ENCODE results near the gene TIGIT. TPM values are rescaled to one million over a fixed set of nuclear protein-coding genes. Genes with fewer than 3 reads are reported as not detected.

TIGIT gene
- total RNA-seq, 5 donors from 2014 or later (not counting 1 experiment from before 2014, with no cell fraction given): 21.2 to 48.1 (median 39.9) TPM

GRCh38 chr3:114290911-114291901 lies 2.6 kb upstream of the TIGIT start:
- CTCF ChIA-PET: interaction anchor here (0.6 to 2.2 kb wide), 42 partner anchors 8 to 1258 kb away, joined by 3 to 21 read pairs (median 4); partner anchors contain the start of genes ATP6V1A (in 1 of the 2), CCDC191 (in 1 of the 2) and QTRT2 (in 1 of the 2)
- H3K27ac ChIP-seq (ENCODE audit: low read length): peak overlapping the region; percentile 95
- H3K36me3 ChIP-seq (ENCODE audit: control insufficient read depth in 2 of 2, extremely low read depth in 1 of 2, insufficient read depth in 1 of 2, low read length in 1 of 2): peaks cover 0 to 3% of the 10 kb centered on the region in 2 donors
- Mint-ChIP-seq H3K9me3 (no peaks in the 10 kb centered on the region), H3K4me3 (peak overlapping the region; percentile 64 to 83 (median 78)), H3K4me1 (peaks cover 20 to 62% (median 52%) of the 10 kb centered on the region in 3 donors), H3K36me3 (no peaks in the 10 kb centered on the region), H3K27ac (peak overlapping the region; percentile 94), H3K27me3 (no peaks in the 10 kb centered on the region)
- WGBS (ENCODE audit: insufficient coverage): 27% methylated on average over 11 of the region's 23 CpGs
- peak overlapping the region in 1 of 2 donors; percentile 37 for H3K4me3 ChIP-seq (ENCODE audit: control insufficient read depth in 1 of 2, extremely low read depth in 1 of 2, low read length in 1 of 2)
- H3K9me3 ChIP-seq: no peaks in the 10 kb centered on the region
- peaks cover 0 to 53% of the 10 kb centered on the region in 2 experiments for H3K4me1 ChIP-seq (ENCODE audit: control insufficient read depth in 1 of 2, extremely low read depth in 1 of 2, insufficient read depth in 2 of 2, low read length in 2 of 2)
- DNase-seq (peak; percentile 73 to 93 (median 89)), ATAC-seq (replicated peaks in 1 of 4) (peak; percentile 76 to 85 (median 81))
- POLR2A ChIA-PET: interaction anchor here (0.6 to 1.1 kb wide), 5 partner anchors 44 to 546 kb away, joined by 3 to 5 read pairs (median 3); no protein-coding TSS in a partner anchor
- H3K27me3 ChIP-seq (replicated peaks in 1 of 2; ENCODE audit: control insufficient read depth in 2 of 2, extremely low read depth in 1 of 2, insufficient read depth in 2 of 2, low read length in 1 of 2): no peaks in the 10 kb centered on the region

- H3K27ac Mint-ChIP-seq: peak overlapping the region; percentile 94
- no peaks in the 10 kb centered on the region for H3K9me3 Mint-ChIP-seq
- H3K4me1 Mint-ChIP-seq: peaks cover 34 to 72% (median 61%) of the 10 kb centered on the region in 3 donors
- H3K27me3 ChIP-seq (replicated peaks in 1 of 2; ENCODE audit: control insufficient read depth in 2 of 2, extremely low read depth in 1 of 2, insufficient read depth in 2 of 2, low read length in 1 of 2): no peaks in the 10 kb centered on the region
- no peaks in the 10 kb centered on the region for H3K9me3 ChIP-seq
- ATAC-seq (replicated peaks in 1 of 4): peak in 1 of 4 experiments; percentile 4
- 59% methylated on average over 5 of the region's 6 CpGs for WGBS (ENCODE audit: insufficient coverage)
- DNase-seq: peak in 7 of 35 experiments; percentile 9 to 51 (median 12)
- H3K4me3 ChIP-seq (ENCODE audit: control insufficient read depth in 1 of 2, extremely low read depth in 1 of 2, low read length in 1 of 2): peak overlapping the region in 1 of 2 donors; percentile 54
- H3K27ac ChIP-seq (ENCODE audit: low read length): peak overlapping the region; percentile 95
- H3K27me3 Mint-ChIP-seq: no peaks in the 10 kb centered on the region
- H3K4me1 ChIP-seq (ENCODE audit: control insufficient read depth in 1 of 2, extremely low read depth in 1 of 2, insufficient read depth in 2 of 2, low read length in 2 of 2): peaks cover 0 to 78% of the 10 kb centered on the region in 2 experiments
- H3K36me3 ChIP-seq (ENCODE audit: control insufficient read depth in 2 of 2, extremely low read depth in 1 of 2, insufficient read depth in 1 of 2, low read length in 1 of 2): peaks cover 0 to 3% of the 10 kb centered on the region in 2 donors
- ChIA-PET POLR2A (interaction anchor here in 1 of 2 donors (0.6 to 1.0 kb wide), 2 partner anchors 29 to 48 kb away, joined by 3 read pairs; no protein-coding TSS in a partner anchor), CTCF (interaction anchor here in 1 of 2 donors (1.1 to 2.6 kb wide), 3 partner anchors 32 to 82 kb away, joined by 3 to 10 read pairs (median 3); no protein-coding TSS in a partner anchor)
- H3K4me3 Mint-ChIP-seq: peak overlapping the region; percentile 61 to 77 (median 76)
- H3K36me3 Mint-ChIP-seq: peaks cover 6% of the 10 kb centered on the region
Measured at GRCh38 chr3:114294940-114295480, 1.2 kb downstream of the TIGIT start.

GRCh38 chr3:114295946-114296345 lies 2.1 kb downstream of the TIGIT start:
- Histone ChIP-seq H3K4me1 (ENCODE audit: control insufficient read depth in 1 of 2, extremely low read depth in 1 of 2, insufficient read depth in 2 of 2, low read length in 2 of 2) (peaks cover 0 to 75% of the 10 kb centered on the region in 2 experiments), H3K27ac (ENCODE audit: low read length) (peak overlapping the region; percentile 95), H3K36me3 (ENCODE audit: control insufficient read depth in 2 of 2, extremely low read depth in 1 of 2, insufficient read depth in 1 of 2, low read length in 1 of 2) (peaks cover 0 to 4% of the 10 kb centered on the region in 2 donors), H3K27me3 (replicated peaks in 1 of 2; ENCODE audit: control insufficient read depth in 2 of 2, extremely low read depth in 1 of 2, insufficient read depth in 2 of 2, low read length in 1 of 2) (no peaks in the 10 kb centered on the region), H3K4me3 (ENCODE audit: control insufficient read depth in 1 of 2, extremely low read depth in 1 of 2, low read length in 1 of 2) (peak overlapping the region in 1 of 2 donors; percentile 54), H3K9me3 (no peaks in the 10 kb centered on the region)
- peaks cover 34 to 70% (median 55%) of the 10 kb centered on the region in 3 donors for H3K4me1 Mint-ChIP-seq
- H3K27ac Mint-ChIP-seq: peak overlapping the region; percentile 94
- no peak for ATAC-seq (replicated peaks in 1 of 4)
- POLR2A ChIA-PET: interaction anchor here in 1 of 2 donors (0.6 kb wide), 1 partner anchor 82 kb away, joined by 12 read pairs; no protein-coding TSS in a partner anchor
- WGBS (ENCODE audit: insufficient coverage): 55% methylated on average over 2 of the region's 2 CpGs
- CTCF ChIA-PET: interaction anchor here (0.6 to 2.6 kb wide), 6 partner anchors 8 to 141 kb away, joined by 3 to 10 read pairs (median 4); no protein-coding TSS in a partner anchor
- peak overlapping the region; percentile 61 to 77 (median 76) for H3K4me3 Mint-ChIP-seq
- H3K27me3 Mint-ChIP-seq: no peaks in the 10 kb centered on the region
- no peak for DNase-seq
- H3K36me3 Mint-ChIP-seq: peaks cover 12% of the 10 kb centered on the region
- no peaks in the 10 kb centered on the region for H3K9me3 Mint-ChIP-seq

- peak overlapping the region; percentile 70 to 74 for H3K27ac Mint-ChIP-seq
- 66% methylated on average over 12 of the region's 13 CpGs for WGBS (ENCODE audit: insufficient coverage)
- POLR2A ChIA-PET: no interaction called here
Measured at GRCh38 chr3:114299421-114299820, 5.6 kb downstream of the TIGIT start.

DNA sequence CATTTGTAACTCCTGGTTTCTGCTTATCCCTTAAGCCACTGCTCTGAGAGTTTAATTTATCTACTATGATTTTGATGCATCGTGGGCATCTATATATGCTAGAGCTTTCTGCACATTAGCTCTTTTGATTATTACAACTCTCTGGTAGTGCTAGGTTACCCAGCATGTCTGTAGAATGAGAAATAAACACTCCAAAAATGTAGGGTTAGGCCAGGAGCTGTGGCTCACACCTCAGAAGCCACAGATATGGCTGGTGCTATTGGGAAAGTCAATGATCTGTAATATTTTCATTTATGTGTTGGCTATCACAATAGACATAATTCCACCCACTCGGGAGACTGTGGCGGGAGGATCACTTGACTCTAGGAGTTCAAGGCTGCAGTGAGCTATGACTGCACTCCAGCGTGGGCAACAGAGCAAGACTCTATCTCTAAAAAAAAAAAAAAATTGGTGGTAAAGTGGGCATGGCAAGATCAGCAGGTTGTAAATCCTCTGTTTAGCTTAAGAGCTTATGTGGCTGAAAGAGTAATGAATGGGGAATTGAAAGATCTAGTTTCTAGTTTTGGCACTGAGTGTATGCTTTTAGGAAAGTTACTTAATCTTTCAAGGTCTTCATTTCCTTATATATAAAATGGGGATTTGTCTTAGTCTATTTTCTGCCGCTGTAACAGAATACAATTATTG lies 6.3 kb downstream of the TIGIT start:
- POLR2A ChIA-PET: no interaction called here
- Histone ChIP-seq H3K36me3 (ENCODE audit: control insufficient read depth in 2 of 2, extremely low read depth in 1 of 2, insufficient read depth in 1 of 2, low read length in 1 of 2) (peaks cover 0 to 9% of the 10 kb centered on the region in 2 donors), H3K4me1 (ENCODE audit: control insufficient read depth in 1 of 2, extremely low read depth in 1 of 2, insufficient read depth in 2 of 2, low read length in 2 of 2) (peaks cover 0 to 46% of the 10 kb centered on the region in 2 experiments), H3K27me3 (replicated peaks in 1 of 2; ENCODE audit: control insufficient read depth in 2 of 2, extremely low read depth in 1 of 2, insufficient read depth in 2 of 2, low read length in 1 of 2) (no peaks in the 10 kb centered on the region), H3K4me3 (ENCODE audit: control insufficient read depth in 1 of 2, extremely low read depth in 1 of 2, low read length in 1 of 2) (peak overlapping the region in 1 of 2 donors; percentile 18), H3K27ac (ENCODE audit: low read length) (peak overlapping the region; percentile 36), H3K9me3 (no peaks in the 10 kb centered on the region)
- peak overlapping the region; percentile 40 to 72 (median 51) for H3K4me3 Mint-ChIP-seq
- peak overlapping the region; percentile 52 to 74 for H3K27ac Mint-ChIP-seq
- 60% methylated on average over 1 of the region's 5 CpGs for WGBS (ENCODE audit: insufficient coverage)
- DNase-seq: no peak
- H3K27me3 Mint-ChIP-seq: no peaks in the 10 kb centered on the region
- CTCF ChIA-PET: interaction anchor here (0.6 to 2.6 kb wide), 12 partner anchors 9 to 1455 kb away, joined by 3 to 10 read pairs (median 3); no protein-coding TSS in a partner anchor
- peak in 1 of 4 experiments; percentile 25 for ATAC-seq (replicated peaks in 1 of 4)
- no peaks in the 10 kb centered on the region for H3K9me3 Mint-ChIP-seq
- peaks cover 20% of the 10 kb centered on the region for H3K36me3 Mint-ChIP-seq
- H3K4me1 Mint-ChIP-seq: peaks cover 19 to 54% (median 25%) of the 10 kb centered on the region in 3 donors

More at GRCh38 chr3:114299421-114299820, 5.6 kb downstream of the TIGIT start:
- H3K27me3 Mint-ChIP-seq: no peaks in the 10 kb centered on the region
- peak overlapping the region; percentile 40 to 72 (median 51) for H3K4me3 Mint-ChIP-seq
- peak in 3 of 4 experiments; percentile 46 to 70 (median 53) for ATAC-seq (replicated peaks in 1 of 4)
- H3K4me1 Mint-ChIP-seq: peaks cover 19 to 54% (median 27%) of the 10 kb centered on the region in 3 donors
- peak overlapping the region in 1 of 2 donors; percentile 18 for H3K4me3 ChIP-seq (ENCODE audit: control insufficient read depth in 1 of 2, extremely low read depth in 1 of 2, low read length in 1 of 2)
- H3K4me1 ChIP-seq (ENCODE audit: control insufficient read depth in 1 of 2, extremely low read depth in 1 of 2, insufficient read depth in 2 of 2, low read length in 2 of 2): peaks cover 0 to 49% of the 10 kb centered on the region in 2 experiments
- no peaks in the 10 kb centered on the region for H3K27me3 ChIP-seq (replicated peaks in 1 of 2; ENCODE audit: control insufficient read depth in 2 of 2, extremely low read depth in 1 of 2, insufficient read depth in 2 of 2, low read length in 1 of 2)
- peaks cover 17% of the 10 kb centered on the region for H3K36me3 Mint-ChIP-seq
- no peaks in the 10 kb centered on the region for H3K9me3 ChIP-seq
- H3K36me3 ChIP-seq (ENCODE audit: control insufficient read depth in 2 of 2, extremely low read depth in 1 of 2, insufficient read depth in 1 of 2, low read length in 1 of 2): peaks cover 0 to 9% of the 10 kb centered on the region in 2 donors
- CTCF ChIA-PET: interaction anchor here (0.6 to 2.6 kb wide), 9 partner anchors 9 to 745 kb away, joined by 3 to 10 read pairs (median 3); no protein-coding TSS in a partner anchor
- no peaks in the 10 kb centered on the region for H3K9me3 Mint-ChIP-seq
- peak overlapping the region; percentile 36 for H3K27ac ChIP-seq (ENCODE audit: low read length)
- DNase-seq: peak in 20 of 35 experiments; percentile 7 to 66 (median 28)
